Subcutaneous abdominal adipose tissue (tissue), 5 donors: Measurements from ENCODE around the gene BUD13.
"Not testable (repeated sequence)": the region's sequence is repeated elsewhere in the genome, so short reads cannot be mapped to it uniquely, and the experiment has no call there.

Experiments
- H3K27ac ChIP-seq: one replicate; pipeline ENCODE4 v1.7.0; 2013; ENCODE audit warnings: low read depth, mild to moderate bottlenecking, inconsistent platforms, low read length, moderate library complexity
- H3K27me3 ChIP-seq, 5 donors: one replicate each; pipeline ENCODE4 v1.7.0; 2013; ENCODE audit warnings: low read length in 5 of 5, inconsistent platforms in 1 of 5; ENCODE audit not compliant: control insufficient read depth in 5 of 5, insufficient read depth in 4 of 5
- H3K36me3 ChIP-seq, 5 donors: one replicate each; pipeline ENCODE4 v1.7.0; 2013; ENCODE audit warnings: low read length in 5 of 5; ENCODE audit not compliant: control insufficient read depth in 5 of 5, insufficient read depth in 5 of 5
- H3K4me1 ChIP-seq, 5 donors: one replicate each; pipeline ENCODE4 v1.7.0; 2013; ENCODE audit warnings: low read length in 5 of 5, mild to moderate bottlenecking in 3 of 5, moderate library complexity in 1 of 5; ENCODE audit not compliant: control insufficient read depth in 5 of 5, insufficient read depth in 5 of 5
- H3K4me3 ChIP-seq, 5 donors: one replicate each; pipeline ENCODE4 v1.7.0; 2013; ENCODE audit warnings: low read length in 5 of 5, low read depth in 1 of 5
- H3K9ac ChIP-seq, 5 donors: one replicate each; pipeline ENCODE4 v1.7.0; 2013; ENCODE audit warnings: low read length in 5 of 5, mild to moderate bottlenecking in 4 of 5, moderate library complexity in 3 of 5
- H3K9me3 ChIP-seq, 5 donors: one replicate each; pipeline ENCODE4 v1.7.0; 2013; ENCODE audit warnings: low read length in 5 of 5; ENCODE audit not compliant: control insufficient read depth in 5 of 5
- donor health status: healthy.
- donor health status: healthy.
- donor health status: healthy.
- donor health status: healthy.
- donor health status: healthy.

The BUD13 gene

GRCh38 chr11:116771935-116772334 is 852 bp downstream of the BUD13 start:
- Histone ChIP-seq H3K9me3 (no peaks in the 10 kb centered on the region), H3K27ac (peak overlapping the region; percentile 86)

GRCh38 chr11:116762132-116762531 is 10.7 kb downstream of the BUD13 start:
- H3K4me1 ChIP-seq, result no peaks in the 10 kb centered on the region
- H3K27ac ChIP-seq, result no peak overlapping the region
- H3K9ac ChIP-seq, result no peak overlapping the region
- peaks cover 56 to 77% (median 66%) of the 10 kb centered on the region in 5 donors for H3K36me3 ChIP-seq
- H3K9me3 ChIP-seq, result no peaks in the 10 kb centered on the region
- H3K27me3 ChIP-seq, result no peaks in the 10 kb centered on the region
- H3K4me3 ChIP-seq, result no peak overlapping the region

More at GRCh38 chr11:116771935-116772334, 852 bp downstream of the BUD13 start:
- no peaks in the 10 kb centered on the region for H3K27me3 ChIP-seq
- H3K36me3 ChIP-seq, result peaks cover 4 to 24% (median 9%) of the 10 kb centered on the region in 5 donors
- peak overlapping the region; percentile 76 to 96 (median 93) for H3K4me3 ChIP-seq
- peak overlapping the region; percentile 89 to 98 (median 91) for H3K9ac ChIP-seq
- peaks cover 6 to 33% (median 31%) of the 10 kb centered on the region in 5 donors for H3K4me1 ChIP-seq

GRCh38 chr11:116756044-116756443 is 16.7 kb downstream of the BUD13 start:
- H3K4me1 ChIP-seq, H3K27ac ChIP-seq, H3K9ac ChIP-seq, H3K27me3 ChIP-seq, H3K4me3 ChIP-seq, H3K9me3 ChIP-seq: not testable (repeated sequence)
- peaks cover 46 to 79% (median 67%) of the 10 kb centered on the region in 5 donors for H3K36me3 ChIP-seq

DNA sequence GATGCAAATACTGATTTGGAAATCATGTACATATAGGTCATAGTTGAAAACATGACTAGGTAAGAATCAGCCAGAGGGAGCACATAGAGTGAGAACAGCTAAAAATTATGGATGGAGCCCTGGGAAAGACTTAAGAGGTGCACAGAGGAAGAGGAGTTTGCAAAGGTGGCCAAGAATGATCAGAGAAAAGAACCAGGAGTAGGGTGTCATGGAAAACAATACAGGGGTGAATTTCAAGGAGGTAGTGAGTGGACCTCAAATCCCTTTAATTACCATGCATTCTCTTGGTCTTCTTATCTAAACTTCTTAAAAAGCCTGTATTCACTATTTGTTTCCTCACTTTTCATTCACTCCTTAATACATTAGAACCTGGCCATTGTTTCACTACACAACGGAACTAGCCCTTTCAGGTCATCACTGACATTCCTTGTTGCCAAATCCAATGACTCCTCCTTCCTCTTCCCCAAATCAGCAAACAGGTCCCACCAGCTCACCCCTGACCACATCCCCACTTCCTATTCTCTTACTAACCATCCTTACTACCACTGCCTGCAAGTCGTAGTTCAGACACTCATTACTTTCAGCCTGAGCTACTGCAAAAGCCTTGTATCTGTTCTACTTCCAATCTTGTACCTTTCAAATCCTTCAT is 22.6 kb downstream of the BUD13 start:
- no peak overlapping the region for H3K27ac ChIP-seq
- H3K27me3 ChIP-seq, result no peaks in the 10 kb centered on the region
- no peaks in the 10 kb centered on the region for H3K4me1 ChIP-seq
- no peak overlapping the region for H3K9ac ChIP-seq
- peaks cover 39 to 81% (median 64%) of the 10 kb centered on the region in 5 donors for H3K36me3 ChIP-seq
- no peaks in the 10 kb centered on the region for H3K9me3 ChIP-seq
- H3K4me3 ChIP-seq, result no peak overlapping the region

GRCh38 chr11:116742104-116742503 is 30.7 kb downstream of the BUD13 start:
- no peaks in the 10 kb centered on the region for H3K9me3 ChIP-seq
- no peak overlapping the region for H3K4me3 ChIP-seq
- H3K36me3 ChIP-seq, result peaks cover 5 to 19% (median 12%) of the 10 kb centered on the region in 5 donors
- no peaks in the 10 kb centered on the region for H3K27me3 ChIP-seq
- no peaks in the 10 kb centered on the region for H3K4me1 ChIP-seq
- no peak overlapping the region for H3K9ac ChIP-seq
- H3K27ac ChIP-seq, result no peak overlapping the region

GRCh38 chr11:116740741-116741140 is 32.0 kb downstream of the BUD13 start:
- H3K4me3 ChIP-seq, result no peak overlapping the region
- no peaks in the 10 kb centered on the region for H3K4me1 ChIP-seq

GRCh38 chr11:116738975-116739374 is 33.8 kb downstream of the BUD13 start:
- Histone ChIP-seq H3K9ac (no peak overlapping the region), H3K27ac (no peak overlapping the region), H3K4me1 (no peaks in the 10 kb centered on the region), H3K4me3 (no peak overlapping the region), H3K36me3 (peaks cover 0 to 2% (median 0%) of the 10 kb centered on the region in 5 donors), H3K9me3 (no peaks in the 10 kb centered on the region), H3K27me3 (no peaks in the 10 kb centered on the region)

More at GRCh38 chr11:116740741-116741140, 32.0 kb downstream of the BUD13 start:
- no peak overlapping the region for H3K9ac ChIP-seq
- no peaks in the 10 kb centered on the region for H3K9me3 ChIP-seq
- H3K36me3 ChIP-seq, result peaks cover 0 to 8% (median 3%) of the 10 kb centered on the region in 5 donors
- no peaks in the 10 kb centered on the region for H3K27me3 ChIP-seq
- no peak overlapping the region for H3K27ac ChIP-seq

- H3K4me3 ChIP-seq, result no peak overlapping the region
- H3K4me1 ChIP-seq, result peaks cover 0 to 8% (median 5%) of the 10 kb centered on the region in 5 donors
- H3K9me3 ChIP-seq, result no peaks in the 10 kb centered on the region
- H3K27ac ChIP-seq, result no peak overlapping the region
- H3K9ac ChIP-seq, result no peak overlapping the region
- H3K36me3 ChIP-seq, result peaks cover 0 to 2% (median 0%) of the 10 kb centered on the region in 5 donors
- H3K27me3 ChIP-seq, result peaks cover 0 to 3% (median 0%) of the 10 kb centered on the region in 5 donors
Measured at GRCh38 chr11:116736763-116737162, 36.0 kb downstream of the BUD13 start.

- H3K27ac ChIP-seq, result no peak overlapping the region
- no peak overlapping the region for H3K4me3 ChIP-seq
- H3K4me1 ChIP-seq, result peaks cover 0 to 19% (median 15%) of the 10 kb centered on the region in 5 donors
- no peak overlapping the region for H3K9ac ChIP-seq
- peaks cover 0 to 2% (median 0%) of the 10 kb centered on the region in 5 donors for H3K36me3 ChIP-seq
- peaks cover 0 to 11% (median 6%) of the 10 kb centered on the region in 5 donors for H3K27me3 ChIP-seq
- no peaks in the 10 kb centered on the region for H3K9me3 ChIP-seq
Measured at GRCh38 chr11:116733969-116734508, 38.7 kb downstream of the BUD13 start.

- Histone ChIP-seq H3K9ac (peak overlapping the region in 1 of 5 donors; percentile 10), H3K27me3 (peaks cover 0 to 11% (median 8%) of the 10 kb centered on the region in 5 donors), H3K27ac (no peak overlapping the region), H3K9me3 (no peaks in the 10 kb centered on the region), H3K36me3 (peaks cover 0 to 2% (median 0%) of the 10 kb centered on the region in 5 donors), H3K4me1 (peaks cover 0 to 19% (median 15%) of the 10 kb centered on the region in 5 donors), H3K4me3 (no peak overlapping the region)
Measured at GRCh38 chr11:116733043-116733755, 39.6 kb downstream of the BUD13 start.
